BLaER1 treated with 17β-estradiol and CSF1 and Interleukin-3, amounts not matched to agents 10 nM and 100 nM (cell line): ENCODE data around the gene HPCA.

Source experiments
- H3K27ac ChIP-seq, 11 experiments: shearing (Covaris generic); formaldehyde crosslinking; 2 replicates each; pipeline ENCODE4 v1.8.1; 2022
- H3K27me3 ChIP-seq, 11 experiments: shearing (Covaris generic); formaldehyde crosslinking; 2 replicates each; pipeline ENCODE4 v1.8.1; 2022
- H3K36me3 ChIP-seq, 11 experiments: shearing (Covaris generic); formaldehyde crosslinking; 2 replicates each; pipeline ENCODE4 v1.8.1; 2022
- H3K4me1 ChIP-seq, 10 experiments: shearing (Covaris generic); formaldehyde crosslinking; 2 replicates each; pipeline ENCODE4 v1.8.1; 2022
- H3K4me2 ChIP-seq, 11 experiments: shearing (Covaris generic); formaldehyde crosslinking; 2 replicates each; pipeline ENCODE4 v1.8.1; 2022
- H3K4me3 ChIP-seq, 10 experiments: shearing (Covaris generic); formaldehyde crosslinking; 2 replicates each; pipeline ENCODE4 v1.8.1; 2022
- H3K9ac ChIP-seq, 11 experiments: shearing (Covaris generic); formaldehyde crosslinking; 2 replicates each; pipeline ENCODE4 v1.8.1; 2022
- H3K9me3 ChIP-seq, 11 experiments: shearing (Covaris generic); formaldehyde crosslinking; replicated peaks in 1 of 11; 2 replicates each; pipeline ENCODE4 v1.8.1; 2022
- H4K20me1 ChIP-seq, 11 experiments: shearing (Covaris generic); formaldehyde crosslinking; 2 replicates each; pipeline ENCODE4 v1.8.1; 2022
- Cebpa-rat ChIP-seq, 11 experiments: shearing (Covaris generic); IDR thresholded peaks; 2 replicates each; pipeline ENCODE4 v1.8.1; 2022

The HPCA gene

DNA sequence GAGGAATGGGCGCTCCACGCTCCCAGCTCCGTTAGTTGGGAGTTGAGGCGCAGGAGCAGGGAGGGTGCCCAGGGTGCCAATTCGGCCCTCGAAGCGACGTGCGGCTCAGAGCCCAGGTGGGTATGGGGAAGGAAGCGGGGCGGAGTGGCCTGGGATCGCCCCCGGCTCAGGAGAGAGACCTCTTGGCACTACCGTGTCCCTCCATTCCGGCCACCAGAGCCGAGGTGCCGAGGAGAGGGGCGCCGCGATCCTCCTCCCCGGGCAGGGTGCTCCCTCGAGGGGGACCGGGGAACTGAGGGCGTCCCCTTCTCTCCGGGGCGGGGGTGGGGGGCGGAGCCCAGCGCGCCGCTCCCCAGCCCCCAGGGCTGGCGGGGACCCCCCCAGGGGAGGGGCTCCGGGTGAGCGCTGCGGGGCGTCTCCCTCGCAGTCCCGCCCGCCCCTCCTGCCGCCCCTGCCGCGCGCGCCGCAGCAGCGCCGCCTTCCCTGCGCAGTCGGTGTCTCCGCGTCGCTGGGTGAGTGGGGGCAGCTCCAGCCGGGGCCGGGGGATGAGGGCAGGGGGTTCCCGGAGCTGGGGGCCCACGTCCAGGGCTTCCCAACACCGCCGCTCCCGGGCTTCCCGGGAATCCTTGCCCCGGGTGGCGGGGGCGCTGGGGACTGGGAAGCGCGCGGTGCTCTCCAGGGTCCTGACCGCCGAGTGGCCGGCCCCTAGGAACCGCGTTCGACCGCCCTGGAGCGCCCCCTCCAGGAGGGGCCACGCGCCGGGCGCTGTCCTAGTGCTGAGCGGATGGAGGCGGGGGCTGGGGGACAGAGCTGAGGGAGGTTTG is at the start of gene HPCA:
HPCA (plus strand) TSS at position 488 of the 824 bp plus-strand sequence. CDS start 2,408 bp downstream, outside the sequence.
- peaks cover 0 to 23% (median 0%) of the 10 kb centered on the region in 11 experiments; a peak in 4 of 22 replicates for H4K20me1 ChIP-seq
- H3K9ac ChIP-seq = no peak within 1 kb of the TSS
- H3K4me2 ChIP-seq = no peak within 1 kb of the TSS
- no peak for TF ChIP-seq Cebpa-rat (IDR thresholded peaks at IDR 0.05)
- peaks cover 0 to 7% (median 0%) of the 10 kb centered on the region in 10 experiments; a peak in 3 of 20 replicates for H3K4me1 ChIP-seq
- no peak within 1 kb of the TSS for H3K27ac ChIP-seq
- peaks cover 22 to 31% (median 27%) of the 10 kb centered on the region in 11 experiments for H3K27me3 ChIP-seq
- H3K36me3 ChIP-seq = no peaks in the 10 kb centered on the region
- no peak within 1 kb of the TSS for H3K4me3 ChIP-seq
- no peaks in the 10 kb centered on the region for H3K9me3 ChIP-seq

DNA sequence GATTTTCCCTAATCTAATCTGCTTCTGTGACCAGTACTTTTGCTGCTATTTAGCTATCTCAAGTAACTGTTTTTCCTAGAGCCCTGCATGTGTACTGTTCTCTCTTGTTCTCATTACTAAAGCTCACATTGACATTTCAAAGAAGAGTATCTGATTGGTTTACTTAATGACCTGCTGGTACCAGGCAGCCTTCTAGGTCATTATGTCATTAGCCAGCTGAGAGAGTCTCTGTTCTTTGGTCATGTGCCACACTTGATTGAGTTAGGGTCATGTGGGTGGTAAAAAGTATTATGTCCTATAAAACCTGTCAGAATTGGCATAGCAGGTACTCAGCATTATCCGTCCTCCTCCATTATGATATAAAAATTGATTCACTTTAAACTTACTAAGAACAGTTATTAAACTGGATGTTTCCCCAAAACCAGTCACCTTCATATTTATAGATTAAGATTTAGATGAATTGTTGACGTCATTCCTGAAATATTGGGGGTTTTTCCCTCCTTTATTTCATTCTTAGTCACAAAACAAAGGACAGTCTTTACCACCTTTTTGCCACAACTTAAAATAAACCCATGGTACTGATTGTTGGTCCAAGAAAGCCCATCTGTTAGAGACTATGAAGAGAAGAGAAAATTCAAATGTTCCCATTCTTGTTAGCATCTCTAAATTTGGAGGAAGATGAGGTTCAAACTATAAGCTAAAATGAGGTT is 37.8 kb upstream of the HPCA start:
- TF ChIP-seq Cebpa-rat (IDR thresholded peaks at IDR 0.05) = no peak
- H3K9ac ChIP-seq = no peak overlapping the region
- H3K4me1 ChIP-seq = no peaks in the 10 kb centered on the region
- peaks cover 13 to 27% (median 21%) of the 10 kb centered on the region in 11 experiments; a peak in 21 of 22 replicates for H3K9me3 ChIP-seq
- H3K4me2 ChIP-seq = no peak overlapping the region
- H3K36me3 ChIP-seq = peaks cover 76 to 98% (median 89%) of the 10 kb centered on the region in 11 experiments
- H3K4me3 ChIP-seq = no peak overlapping the region
- H3K27ac ChIP-seq = no peak overlapping the region
- H4K20me1 ChIP-seq = no peaks in the 10 kb centered on the region
- H3K27me3 ChIP-seq = no peaks in the 10 kb centered on the region

DNA sequence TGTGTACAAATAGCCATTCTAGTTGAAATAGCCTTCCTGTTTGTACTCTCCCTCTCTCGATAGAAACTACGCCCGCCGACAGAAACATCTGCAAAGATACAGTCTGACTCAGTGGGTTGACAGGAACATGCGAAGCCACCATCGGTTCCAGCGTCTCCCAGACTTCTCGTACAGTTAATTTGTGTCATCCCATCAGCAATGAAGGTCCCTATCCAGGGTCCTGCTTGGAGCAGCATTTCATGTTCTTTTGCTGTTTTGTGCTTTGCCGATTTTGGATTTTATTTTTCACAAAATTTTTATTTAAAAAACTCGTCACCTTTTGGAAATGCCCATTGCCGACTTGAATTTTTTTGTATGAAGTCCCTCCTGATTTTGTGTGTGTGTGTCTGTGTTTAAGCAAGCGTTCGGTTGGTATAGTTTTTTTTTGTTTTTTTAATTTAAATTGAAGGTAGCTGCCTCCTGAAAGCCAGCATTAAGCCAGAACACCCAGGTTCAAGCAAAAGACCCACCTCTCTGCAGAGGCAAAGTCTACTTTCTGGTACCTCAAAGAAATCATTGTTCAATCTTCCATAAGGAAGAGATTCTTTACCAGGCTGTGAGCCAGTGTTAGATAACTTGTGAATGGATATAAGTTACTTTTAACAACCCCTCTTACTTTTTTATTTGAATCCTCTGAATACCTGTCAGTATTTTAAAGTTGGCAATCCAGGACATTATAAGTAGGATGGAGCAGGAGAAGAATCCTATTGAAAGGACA is 30.3 kb upstream of the HPCA start:
- Histone ChIP-seq H3K27me3 (no peaks in the 10 kb centered on the region), H3K9ac (no peak overlapping the region), H3K36me3 (peaks cover 82 to 100% (median 93%) of the 10 kb centered on the region in 11 experiments)

DNA sequence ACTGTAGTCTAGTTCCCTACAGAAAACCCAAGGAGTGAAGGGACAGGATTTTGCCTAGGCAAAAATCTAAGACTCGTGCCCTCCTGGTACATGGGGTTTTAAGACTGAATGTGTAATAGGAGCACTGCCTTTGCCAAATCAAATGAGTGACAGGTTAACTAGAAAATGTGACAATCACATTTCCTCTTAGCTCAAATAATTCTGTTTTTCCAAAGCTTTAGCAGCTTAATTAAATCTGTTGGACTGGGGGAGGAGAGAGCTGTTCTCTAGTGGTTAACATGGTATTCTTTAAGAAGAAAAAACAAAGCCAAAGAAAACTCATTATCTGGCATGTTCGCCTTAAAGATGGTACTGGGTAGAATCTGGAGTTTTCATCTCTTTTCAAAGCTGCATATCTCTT is 28.2 kb upstream of the HPCA start:
- peaks cover 66 to 100% (median 96%) of the 10 kb centered on the region in 11 experiments for H3K36me3 ChIP-seq
- no peak overlapping the region for H3K9ac ChIP-seq
- H3K9me3 ChIP-seq = no peaks in the 10 kb centered on the region
- peaks cover 0 to 16% (median 0%) of the 10 kb centered on the region in 11 experiments; a peak in 3 of 22 replicates for H4K20me1 ChIP-seq
- no peak overlapping the region for H3K27ac ChIP-seq
- H3K27me3 ChIP-seq = no peaks in the 10 kb centered on the region
- no peak overlapping the region for H3K4me3 ChIP-seq
- TF ChIP-seq Cebpa-rat (IDR thresholded peaks at IDR 0.05) = no peak
- H3K4me1 ChIP-seq = peaks cover 0 to 27% (median 0%) of the 10 kb centered on the region in 10 experiments; a peak in 4 of 20 replicates
- no peak overlapping the region for H3K4me2 ChIP-seq

More for the DNA sequence above, 30.3 kb upstream of the HPCA start:
- no peak overlapping the region for H3K27ac ChIP-seq
- no peak overlapping the region for H3K4me2 ChIP-seq
- H3K4me1 ChIP-seq = peaks cover 0 to 6% (median 0%) of the 10 kb centered on the region in 10 experiments; a peak in 3 of 20 replicates
- no peak for TF ChIP-seq Cebpa-rat (IDR thresholded peaks at IDR 0.05)
- H4K20me1 ChIP-seq = peaks cover 0 to 13% (median 0%) of the 10 kb centered on the region in 11 experiments; a peak in 1 of 22 replicates
- no peak overlapping the region for H3K4me3 ChIP-seq
- no peaks in the 10 kb centered on the region for H3K9me3 ChIP-seq

GRCh38 chr1:32858791-32859190 is 27.5 kb upstream of the HPCA start:
- peaks cover 0 to 34% (median 0%) of the 10 kb centered on the region in 10 experiments; a peak in 4 of 20 replicates for H3K4me1 ChIP-seq
- no peak for TF ChIP-seq Cebpa-rat (IDR thresholded peaks at IDR 0.05)
- H4K20me1 ChIP-seq = peaks cover 0 to 23% (median 0%) of the 10 kb centered on the region in 11 experiments; a peak in 4 of 22 replicates
- H3K36me3 ChIP-seq = peaks cover 59 to 100% (median 91%) of the 10 kb centered on the region in 11 experiments
- no peak overlapping the region for H3K4me3 ChIP-seq
- no peaks in the 10 kb centered on the region for H3K27me3 ChIP-seq
- H3K9ac ChIP-seq = no peak overlapping the region
- no peak overlapping the region for H3K4me2 ChIP-seq
- no peaks in the 10 kb centered on the region for H3K9me3 ChIP-seq
- no peak overlapping the region for H3K27ac ChIP-seq

- H3K27ac ChIP-seq = no peak overlapping the region
- peaks cover 56 to 99% (median 89%) of the 10 kb centered on the region in 11 experiments for H3K36me3 ChIP-seq
- H3K4me1 ChIP-seq = peaks cover 0 to 37% (median 0%) of the 10 kb centered on the region in 10 experiments; a peak in 4 of 20 replicates
- peaks cover 0 to 24% (median 0%) of the 10 kb centered on the region in 11 experiments; a peak in 4 of 22 replicates for H4K20me1 ChIP-seq
- TF ChIP-seq Cebpa-rat (IDR thresholded peaks at IDR 0.05) = no peak
- no peaks in the 10 kb centered on the region for H3K27me3 ChIP-seq
- H3K4me2 ChIP-seq = no peak overlapping the region
- no peak overlapping the region for H3K4me3 ChIP-seq
- no peaks in the 10 kb centered on the region for H3K9me3 ChIP-seq
- H3K9ac ChIP-seq = no peak overlapping the region
These were observed 26.4 kb upstream of the HPCA start for GRCh38 chr1:32859915-32860314.

DNA sequence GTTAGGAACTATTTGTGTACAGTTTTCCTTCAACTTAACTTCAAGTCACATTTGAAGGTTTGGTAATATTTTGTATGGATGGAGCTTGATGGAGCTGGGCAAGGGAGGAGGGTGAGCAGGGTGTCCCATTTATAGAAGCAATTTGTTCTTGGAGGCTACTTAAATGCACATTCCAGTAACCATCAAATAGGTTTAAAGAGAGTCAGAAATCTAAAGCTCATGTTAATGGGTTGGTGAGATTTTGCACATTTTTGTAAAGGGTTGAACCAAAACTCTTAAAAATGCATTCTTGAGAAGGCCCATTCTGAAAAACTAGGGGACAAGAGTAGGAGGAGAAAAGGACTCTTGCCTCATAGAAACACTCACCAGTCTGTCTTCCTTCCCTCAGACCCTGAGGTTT is 25.7 kb upstream of the HPCA start:
- Histone ChIP-seq H3K4me3 (no peak overlapping the region), H3K9me3 (no peaks in the 10 kb centered on the region), H3K27ac (no peak overlapping the region), H3K4me1 (peaks cover 0 to 37% (median 0%) of the 10 kb centered on the region in 10 experiments; a peak in 4 of 20 replicates), H4K20me1 (peaks cover 0 to 24% (median 0%) of the 10 kb centered on the region in 11 experiments; a peak in 4 of 22 replicates), H3K36me3 (peaks cover 49 to 93% (median 82%) of the 10 kb centered on the region in 11 experiments), H3K27me3 (no peaks in the 10 kb centered on the region), H3K4me2 (no peak overlapping the region), H3K9ac (no peak overlapping the region)
- no peak for TF ChIP-seq Cebpa-rat (IDR thresholded peaks at IDR 0.05)

- Histone ChIP-seq H3K27ac (no peak overlapping the region; a peak in 1 of 22 replicates), H3K9ac (no peak overlapping the region), H3K4me2 (peak overlapping the region in 2 of 11 experiments; percentile 52 to 65; a peak in 4 of 22 replicates), H3K4me1 (peaks cover 0 to 37% (median 0%) of the 10 kb centered on the region in 10 experiments; a peak in 4 of 20 replicates), H3K27me3 (no peaks in the 10 kb centered on the region; a peak in 1 of 22 replicates), H4K20me1 (peaks cover 0 to 25% (median 0%) of the 10 kb centered on the region in 11 experiments; a peak in 4 of 22 replicates), H3K9me3 (no peaks in the 10 kb centered on the region), H3K4me3 (no peak overlapping the region), H3K36me3 (peaks cover 34 to 77% (median 67%) of the 10 kb centered on the region in 11 experiments)
- TF ChIP-seq Cebpa-rat (IDR thresholded peaks at IDR 0.05) = no peak
These were observed 24.2 kb upstream of the HPCA start for GRCh38 chr1:32861904-32862695.
